ENCODE data around the gene SSR3.
"Not testable (repeated sequence)": the region's sequence is repeated elsewhere in the genome, so short reads cannot be mapped to it uniquely, and the experiment has no call there.

Gene SSR3

GRCh38 chr3:156576051-156576450 lies 21.1 kb upstream of the SSR3 start:
- DNase-seq (ENCODE audit: low read depth in 2 of 2): no peak

- no peak for DNase-seq (ENCODE audit: low read depth in 2 of 2)
Measured at GRCh38 chr3:156575641-156576040, 20.7 kb upstream of the SSR3 start.

GRCh38 chr3:156569881-156570280 lies 15.0 kb upstream of the SSR3 start:
- not testable (repeated sequence) for DNase-seq (ENCODE audit: low read depth in 2 of 2)

GRCh38 chr3:156569016-156569415 lies 14.1 kb upstream of the SSR3 start:
- not testable (repeated sequence) for DNase-seq (ENCODE audit: low read depth in 2 of 2)

GRCh38 chr3:156563900-156564682 lies 9.2 kb upstream of the SSR3 start:
- DNase-seq (ENCODE audit: low read depth in 2 of 2): no peak

GRCh38 chr3:156562486-156562885 lies 7.6 kb upstream of the SSR3 start:
- not testable (repeated sequence) for DNase-seq (ENCODE audit: low read depth in 2 of 2)

GRCh38 chr3:156561533-156561932 lies 6.6 kb upstream of the SSR3 start:
- DNase-seq (ENCODE audit: low read depth in 2 of 2): no peak

GRCh38 chr3:156559321-156559720 lies 4.4 kb upstream of the SSR3 start:
- DNase-seq (ENCODE audit: low read depth in 2 of 2): no peak

- DNase-seq (ENCODE audit: low read depth in 2 of 2): no peak
Measured at GRCh38 chr3:156558389-156558788, 3.5 kb upstream of the SSR3 start.

GRCh38 chr3:156554515-156554841 lies 439 bp downstream of the SSR3 start:
- no peak for DNase-seq (ENCODE audit: low read depth in 2 of 2)

- DNase-seq (ENCODE audit: low read depth in 2 of 2): peak; percentile 48 to 49
Measured at GRCh38 chr3:156553705-156554356, 1.1 kb downstream of the SSR3 start.

GRCh38 chr3:156552973-156553372 lies 1.9 kb downstream of the SSR3 start:
- DNase-seq (ENCODE audit: low read depth in 2 of 2): no peak

GRCh38 chr3:156551746-156552145 lies 3.2 kb downstream of the SSR3 start:
- peak; percentile 56 to 62 for DNase-seq (ENCODE audit: low read depth in 2 of 2)

- no peak for DNase-seq (ENCODE audit: low read depth in 2 of 2)
Measured at GRCh38 chr3:156551261-156551660, 3.7 kb downstream of the SSR3 start.

GRCh38 chr3:156548902-156549301 lies 6.0 kb downstream of the SSR3 start:
- no peak for DNase-seq (ENCODE audit: low read depth in 2 of 2)

- DNase-seq (ENCODE audit: low read depth in 2 of 2): no peak
Measured at GRCh38 chr3:156548041-156548687, 6.8 kb downstream of the SSR3 start.

- DNase-seq (ENCODE audit: low read depth in 2 of 2): no peak
Measured at GRCh38 chr3:156547637-156548036, 7.3 kb downstream of the SSR3 start.

- DNase-seq (ENCODE audit: low read depth in 2 of 2): no peak
Measured at GRCh38 chr3:156543043-156543555, 11.8 kb downstream of the SSR3 start.

GRCh38 chr3:156542101-156543042 lies 12.5 kb downstream of the SSR3 start:
- DNase-seq (ENCODE audit: low read depth in 2 of 2): no peak

- DNase-seq (ENCODE audit: low read depth in 2 of 2): no peak
Measured at GRCh38 chr3:156539802-156540201, 15.1 kb downstream of the SSR3 start.

- DNase-seq (ENCODE audit: low read depth in 2 of 2): no peak
Measured at GRCh38 chr3:156539051-156539450, 15.9 kb downstream of the SSR3 start.
